ENCODE data around the gene PPIL1. TPM values are rescaled to one million over a fixed set of nuclear protein-coding genes. Genes with fewer than 3 reads are reported as not detected.

The PPIL1 gene
- total and polyA plus RNA-seq, 2 of the 4 experiments (the other 2 are of a cell fraction): 28.4 to 58.4 TPM

- peak within 1 kb of the TSS; percentile 91 for H2BK15ac ChIP-seq (ENCODE audit: low read depth, low read length)
- peak within 1 kb of the TSS; percentile 86 for H2BK5ac ChIP-seq (ENCODE audit: low read depth, low read length, poor library complexity, severe bottlenecking)
- H3K56ac ChIP-seq (ENCODE audit: extremely low read depth, insufficient read depth, low read length): peak within 1 kb of the TSS; percentile 91
- H3K4me2 ChIP-seq (ENCODE audit: low read depth, low read length): peak within 1 kb of the TSS; percentile 73
- peak within 1 kb of the TSS; percentile 89 for H2BK120ac ChIP-seq (ENCODE audit: low read depth, low read length)
- H3K79me1 ChIP-seq (ENCODE audit: low read depth in 1 of 2, low read length in 2 of 2): peaks cover 16 to 44% of the 10 kb centered on the region in 2 experiments
- H4K91ac ChIP-seq (ENCODE audit: insufficient read depth, low read depth, low read length): peak within 1 kb of the TSS; percentile 98
- peak within 1 kb of the TSS; percentile 95 for H2AFZ ChIP-seq (replicated peaks; ENCODE audit: low read length, poor library complexity)
- peak within 1 kb of the TSS; percentile 79 to 100 for H4K8ac ChIP-seq (ENCODE audit: low read depth in 2 of 2, low read length in 2 of 2)
- H2AK9ac ChIP-seq (replicated peaks; ENCODE audit: low read depth, low read length, poor library complexity): peak within 1 kb of the TSS; percentile 92
- H3K4me1 ChIP-seq (ENCODE audit: control insufficient read depth, insufficient read depth, low read length): no peaks in the 10 kb centered on the region; the same call in 1 of the 2 replicates
- ATAC-seq (ENCODE audit: low read depth) (peak; percentile 100), DNase-seq (peak; percentile 96)
- dilution Hi-C loops (cut with HindIII; ENCODE audit: low sequenced_read_pairs, unreplicated experiment): no loop called here
- intact Hi-C loops (cut with micrococcal nuclease): loop anchor here (1.0 kb wide), 4 partner anchors 94 to 325 kb away; no protein-coding TSS in a partner anchor
- no peaks in the 10 kb centered on the region for H3K9me3 ChIP-seq (ENCODE audit: control insufficient read depth, insufficient read depth, low read length)
- H4K20me1 ChIP-seq (ENCODE audit: insufficient read depth, low read length): no peaks in the 10 kb centered on the region
- H3K27me3 ChIP-seq (ENCODE audit: control insufficient read depth, insufficient read depth, low read length): no peaks in the 10 kb centered on the region
- peak within 1 kb of the TSS; percentile 93 for H3K4ac ChIP-seq (ENCODE audit: low read depth, low read length)
- in situ Hi-C loops (cut with MboI; ENCODE audit: low sequenced_read_pairs): loop anchor here (10.0 kb wide), 2 partner anchors 99 to 329 kb away; partner anchors contain the start of gene MTCH1
- H3K9me1 ChIP-seq (ENCODE audit: insufficient read depth, low read length): peaks cover 3% of the 10 kb centered on the region; the same call in 1 of the 2 replicates
- BruUV-seq (replicated peaks): TSS peak; percentile 72
- peak within 1 kb of the TSS; percentile 81 for H3K18ac ChIP-seq (ENCODE audit: low read depth, low read length)
- peak within 1 kb of the TSS; percentile 93 for H3K9ac ChIP-seq (ENCODE audit: low read depth, low read length)
- peak within 1 kb of the TSS; percentile 91 for H3K23ac ChIP-seq (ENCODE audit: low read depth, low read length)
- H3K36me3 ChIP-seq (ENCODE audit: control insufficient read depth, insufficient read depth, low read length): no peaks in the 10 kb centered on the region
- ChIA-PET POLR2A (ENCODE audit: unreplicated experiment) (interaction anchor here (0.6 to 0.7 kb wide), 2 partner anchors 18 to 100 kb away, joined by 6 to 7 read pairs; partner anchors contain the start of gene MTCH1), CTCF (interaction anchor here (0.7 to 2.1 kb wide), 7 partner anchors 10 to 324 kb away, joined by 3 to 21 read pairs (median 5); no protein-coding TSS in a partner anchor)
- peak within 1 kb of the TSS; percentile 84 for H2BK20ac ChIP-seq (ENCODE audit: low read depth, low read length)
- H3K4me3 ChIP-seq (ENCODE audit: insufficient read depth, low read depth, low read length): peak within 1 kb of the TSS; percentile 80
- peak within 1 kb of the TSS; percentile 94 for H3K14ac ChIP-seq (replicated peaks; ENCODE audit: low read depth, low read length)
- H2AK5ac ChIP-seq (ENCODE audit: low read depth, low read length): peak within 1 kb of the TSS; percentile 77
- H4K5ac ChIP-seq (ENCODE audit: low read depth, low read length): peak within 1 kb of the TSS; percentile 96
- H3K27ac ChIP-seq (ENCODE audit: insufficient read depth, low read length): peak within 1 kb of the TSS; percentile 74
- WGBS, 2 experiments (ENCODE audit: extremely low coverage in 2 of 2, insufficient read length in 1 of 2): 0% methylated on average over 2 of the region's 48 CpGs; no CpG with 5 or more reads in 1 of the 2 experiments
- TF ChIP-seq ELK1 (IDR thresholded peaks at IDR 0.05; ENCODE audit: borderline replicate concordance, low read depth, low read length) (no peak), CEBPB (IDR thresholded peaks at IDR 0.05; ENCODE audit: low read depth, low read length) (no peak), MAFK (IDR thresholded peaks at IDR 0.05; ENCODE audit: low read depth, low read length) (no peak), MAZ (IDR thresholded peaks at IDR 0.05; ENCODE audit: borderline replicate concordance, low read depth, low read length) (peak; percentile 74; the same call in 1 of the 2 replicates), USF2 (IDR thresholded peaks at IDR 0.05; ENCODE audit: low read depth, low read length) (no peak), POLR2A (IDR thresholded peaks at IDR 0.05; ENCODE audit: low read depth, low read length) (peak; percentile 56; the same call in 1 of the 2 replicates), MXI1 (IDR thresholded peaks at IDR 0.05; ENCODE audit: borderline replicate concordance, low read depth, low read length) (0 out of 2 replicates have a peak, but pooled peaks have one; percentile 66), FOS (IDR thresholded peaks at IDR 0.05; ENCODE audit: low read depth, low read length) (no peak), RAD21 (IDR thresholded peaks at IDR 0.05; ENCODE audit: low read length) (peak; percentile 62), NFE2L2 (IDR thresholded peaks at IDR 0.05; ENCODE audit: low read depth, low read length) (no peak), CHD1 (IDR thresholded peaks at IDR 0.05; ENCODE audit: low read depth, low read length) (no peak), SMC3 (IDR thresholded peaks at IDR 0.05; ENCODE audit: low read depth, low read length) (peak; percentile 93), BHLHE40 (IDR thresholded peaks at IDR 0.05; ENCODE audit: low read depth, low read length) (peak; percentile 21; the same call in 1 of the 2 replicates)
Measured at GRCh38 chr6:36885461-36886401, 11.1 kb upstream of the PPIL1 start, which contains the start of gene C6orf89. TSS of gene C6orf89 (plus strand) at chr6:36885952. CDS start at chr6:36899445, 13,493 bp downstream.

Measured in IMR-90 (cell line).